HG03064 (cell line): ENCODE data around the gene LRFN4.

Experiments used
- ATAC-seq: cut with Tn5 transposase; IDR thresholded peaks from one replicate; pipeline ENCODE4 v1.9.1; 2021; ENCODE audit warnings: low read depth; ENCODE audit not compliant: unreplicated experiment

Gene LRFN4

DNA sequence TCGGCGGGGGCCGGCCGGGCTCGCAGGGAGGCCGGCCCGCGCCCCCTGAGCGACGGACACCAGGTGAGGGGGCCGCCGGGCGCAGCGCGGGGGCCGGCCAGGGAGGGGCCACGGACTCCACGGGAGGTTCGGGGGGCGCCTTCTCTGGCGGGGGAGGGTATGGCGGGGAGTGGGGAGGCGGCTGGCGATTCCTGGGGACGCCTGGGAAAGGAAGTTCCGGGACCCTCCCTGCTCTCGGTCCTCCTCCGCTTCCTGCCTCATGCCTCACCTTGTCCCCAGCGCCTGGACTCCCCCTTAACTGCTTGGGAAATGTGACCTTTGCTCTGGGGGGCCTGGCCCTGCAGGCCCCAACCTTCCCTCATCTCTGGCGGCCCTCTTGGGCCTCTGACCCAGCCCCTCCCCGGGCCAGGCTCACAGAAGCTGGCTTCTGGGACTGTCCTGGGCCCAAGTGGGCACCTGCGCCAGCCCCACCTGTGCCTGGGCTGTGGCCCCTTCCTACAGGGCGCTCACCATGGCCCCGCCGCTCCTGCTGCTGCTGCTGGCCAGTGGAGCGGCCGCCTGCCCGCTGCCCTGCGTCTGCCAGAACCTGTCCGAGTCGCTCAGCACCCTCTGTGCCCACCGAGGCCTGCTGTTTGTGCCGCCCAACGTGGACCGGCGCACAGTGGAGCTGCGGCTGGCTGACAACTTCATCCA is 516 bp downstream of the LRFN4 start:
- no peak for ATAC-seq

DNA sequence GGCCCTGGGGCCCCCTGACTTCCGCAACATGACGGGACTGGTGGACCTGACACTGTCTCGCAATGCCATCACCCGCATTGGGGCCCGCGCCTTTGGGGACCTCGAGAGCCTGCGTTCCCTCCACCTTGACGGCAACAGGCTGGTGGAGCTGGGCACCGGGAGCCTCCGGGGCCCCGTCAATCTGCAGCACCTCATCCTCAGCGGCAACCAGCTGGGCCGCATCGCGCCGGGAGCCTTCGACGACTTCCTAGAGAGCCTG is 992 bp downstream of the LRFN4 start:
- no peak for ATAC-seq

- no peak for ATAC-seq
Observed at GRCh38 chr11:66858186-66858938, 1.5 kb downstream of the LRFN4 start.

- ATAC-seq, result no peak
Observed at GRCh38 chr11:66858939-66859685, 2.2 kb downstream of the LRFN4 start.

- no peak for ATAC-seq
Observed at GRCh38 chr11:66859686-66860448, 3.0 kb downstream of the LRFN4 start.

DNA sequence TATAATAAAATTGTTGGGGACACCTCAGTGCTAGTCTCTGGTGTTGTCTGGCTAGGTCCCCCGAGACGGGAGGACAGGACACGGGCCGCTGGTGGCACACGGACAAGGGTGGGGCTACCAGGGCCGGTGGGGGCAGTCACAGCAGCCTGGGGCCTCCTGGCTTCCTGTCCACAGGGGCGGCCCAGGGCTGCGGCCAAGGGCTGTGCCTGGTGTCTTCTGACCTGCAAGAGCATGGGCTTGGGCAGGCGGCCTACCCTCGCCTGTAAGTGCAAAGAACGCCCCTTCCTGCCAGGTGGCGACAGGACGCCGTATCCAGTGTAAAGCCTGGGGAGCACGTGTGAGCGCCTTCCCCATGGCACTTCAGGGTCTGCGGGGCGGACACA is 3.6 kb downstream of the LRFN4 start:
- ATAC-seq, result no peak

DNA sequence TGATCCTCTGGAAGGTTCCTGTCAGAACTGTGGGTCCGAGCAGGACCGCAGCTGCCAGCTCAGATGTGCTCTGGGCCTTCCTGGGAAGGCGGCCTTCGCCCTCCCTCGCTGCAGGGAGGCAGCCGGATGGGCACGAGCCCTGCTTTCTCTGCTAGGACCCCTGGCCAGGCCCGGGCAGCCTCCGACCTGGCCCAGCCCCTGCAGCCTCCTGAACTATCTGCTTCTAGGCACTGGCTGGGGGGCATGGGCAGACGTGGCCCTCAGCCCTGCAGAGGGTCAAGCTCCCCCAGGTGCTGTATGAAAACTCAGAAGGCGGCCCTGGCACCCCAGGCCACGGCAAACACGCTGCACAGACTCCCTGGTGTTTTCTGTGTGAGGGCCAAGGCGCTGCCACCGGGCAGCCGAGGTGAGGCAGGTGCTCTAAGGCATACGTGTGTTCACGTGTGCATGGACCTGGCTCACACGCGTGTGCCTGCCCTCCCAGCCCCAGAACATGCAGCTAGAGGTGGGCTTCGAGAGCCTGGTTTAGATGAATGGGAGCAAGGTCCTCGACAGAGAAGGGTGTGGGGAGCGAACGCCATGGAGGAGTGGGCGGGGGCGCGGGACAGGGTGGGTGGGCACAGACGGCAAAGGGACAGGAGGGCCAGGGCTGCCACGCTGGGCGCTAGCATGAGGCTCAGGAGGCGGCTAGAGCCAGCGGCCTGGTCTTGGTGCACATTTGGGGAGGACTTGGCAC is 4.3 kb downstream of the LRFN4 start:
- ATAC-seq, result no peak

GRCh38 chr11:66861774-66862558 is 5.1 kb downstream of the LRFN4 start:
- no peak for ATAC-seq

DNA sequence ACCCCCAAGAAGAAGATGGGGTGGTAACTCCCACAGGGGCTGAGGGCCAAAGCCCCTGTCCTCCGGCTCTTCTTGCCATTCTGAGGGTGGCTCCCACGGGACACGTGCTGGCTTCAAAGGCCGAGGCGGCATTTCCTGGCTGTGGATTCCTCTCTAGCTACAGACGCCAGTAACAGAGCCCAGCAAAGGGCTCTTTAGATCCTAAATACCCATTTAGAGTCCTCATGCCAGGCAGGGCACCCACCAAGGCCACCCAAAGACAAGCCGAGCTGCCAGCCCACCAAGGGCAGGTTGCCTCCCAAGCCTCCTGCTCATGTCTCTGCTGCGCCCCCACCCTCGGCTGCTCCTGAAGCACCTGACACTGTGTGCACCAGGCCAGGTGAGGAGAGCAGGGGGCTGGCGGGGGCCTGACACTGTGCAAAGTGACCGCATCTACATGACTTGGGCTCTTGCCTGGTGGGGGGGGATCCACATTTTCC is 5.7 kb downstream of the LRFN4 start:
- ATAC-seq, result no peak

- ATAC-seq, result no peak
Observed at GRCh38 chr11:66863428-66864125, 6.7 kb downstream of the LRFN4 start.

GRCh38 chr11:66864172-66864901 is 7.5 kb downstream of the LRFN4 start:
- no peak for ATAC-seq

- ATAC-seq, result no peak
Observed at GRCh38 chr11:66864924-66865697, 8.2 kb downstream of the LRFN4 start.

DNA sequence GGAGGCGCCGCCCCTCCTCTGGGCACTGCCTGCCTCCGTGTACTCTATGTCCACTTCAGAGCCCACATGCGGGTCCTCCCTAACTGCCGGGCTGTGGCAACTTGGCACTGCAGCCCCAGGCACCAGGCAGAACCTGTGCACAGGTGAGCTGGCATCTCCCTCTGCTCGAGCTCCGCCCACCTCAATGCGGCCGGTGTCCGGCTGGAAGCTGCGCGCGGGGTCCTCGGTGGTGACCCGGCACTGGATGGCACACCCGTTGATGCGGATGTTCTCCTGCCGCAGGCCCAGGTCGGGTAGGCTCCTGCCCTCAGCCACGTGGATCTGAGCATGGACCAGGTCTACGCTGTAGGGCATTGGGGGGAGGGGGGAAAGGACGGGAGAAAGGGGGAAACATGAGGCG is 9.1 kb downstream of the LRFN4 start:
- ATAC-seq, result no peak

GRCh38 chr11:66866511-66866986 is 9.7 kb downstream of the LRFN4 start:
- ATAC-seq, result no peak

GRCh38 chr11:66867425-66868040 is 10.7 kb downstream of the LRFN4 start:
- ATAC-seq, result no peak

DNA sequence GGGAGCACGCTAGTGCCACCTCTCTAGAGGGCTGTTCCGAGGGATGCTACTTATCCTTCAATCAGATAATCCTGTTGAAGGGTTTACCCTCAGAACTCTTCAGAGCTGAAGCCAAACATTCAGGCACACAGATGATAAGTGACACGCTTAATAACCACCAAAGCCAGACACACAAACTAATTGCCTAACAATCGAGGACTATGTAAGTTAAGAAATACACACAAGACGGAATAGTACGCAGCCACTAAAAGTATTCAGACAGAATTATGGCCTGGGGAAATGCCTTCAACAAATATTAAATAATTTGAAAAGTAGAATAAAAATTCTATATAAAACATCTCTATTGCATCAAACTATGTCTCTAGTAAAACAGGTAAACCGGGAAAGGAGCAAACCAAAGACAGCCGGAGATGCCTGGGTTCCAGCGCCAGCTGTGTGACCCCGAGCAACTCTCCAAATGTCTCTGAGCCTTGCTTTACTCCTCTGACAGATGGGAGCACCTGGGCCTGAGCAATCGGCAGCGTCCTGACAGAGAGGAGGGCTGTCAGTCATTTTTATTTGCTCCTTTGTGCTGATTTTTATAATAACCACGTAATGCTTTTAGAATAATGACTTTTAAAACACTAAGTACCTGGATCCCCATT is 11.3 kb downstream of the LRFN4 start:
- no peak for ATAC-seq
